Fibroblast of skin of back (primary cell): ENCODE measurements around the gene FMNL2.
A peak's percentile ranks its signal among the peaks of the same experiment; 100 is the strongest.

Source experiments
- DNase-seq: peaks from one replicate; pipeline ENCODE4 v3.0.0-alpha.2; 2013

FMNL2 gene

DNA sequence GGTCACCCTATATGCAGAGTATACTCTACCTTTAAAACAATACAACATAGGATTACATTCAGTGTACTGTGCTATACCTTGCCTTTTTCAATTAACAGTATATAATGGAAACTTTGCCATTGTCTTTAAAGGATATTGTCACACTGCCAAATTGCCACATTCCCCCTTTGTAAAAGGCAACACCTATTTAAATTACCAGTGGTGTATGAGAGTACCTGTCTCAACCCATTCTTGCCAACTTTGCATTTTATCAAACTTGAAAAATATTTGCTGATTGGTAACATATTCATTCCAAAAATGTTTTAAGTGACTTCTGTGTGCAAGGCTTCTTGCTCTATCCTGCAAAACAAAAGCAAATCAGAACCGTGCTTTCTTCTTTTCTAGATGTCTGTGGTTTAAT, 92.9 kb downstream of the FMNL2 start:
- DNase-seq: no peak

DNA sequence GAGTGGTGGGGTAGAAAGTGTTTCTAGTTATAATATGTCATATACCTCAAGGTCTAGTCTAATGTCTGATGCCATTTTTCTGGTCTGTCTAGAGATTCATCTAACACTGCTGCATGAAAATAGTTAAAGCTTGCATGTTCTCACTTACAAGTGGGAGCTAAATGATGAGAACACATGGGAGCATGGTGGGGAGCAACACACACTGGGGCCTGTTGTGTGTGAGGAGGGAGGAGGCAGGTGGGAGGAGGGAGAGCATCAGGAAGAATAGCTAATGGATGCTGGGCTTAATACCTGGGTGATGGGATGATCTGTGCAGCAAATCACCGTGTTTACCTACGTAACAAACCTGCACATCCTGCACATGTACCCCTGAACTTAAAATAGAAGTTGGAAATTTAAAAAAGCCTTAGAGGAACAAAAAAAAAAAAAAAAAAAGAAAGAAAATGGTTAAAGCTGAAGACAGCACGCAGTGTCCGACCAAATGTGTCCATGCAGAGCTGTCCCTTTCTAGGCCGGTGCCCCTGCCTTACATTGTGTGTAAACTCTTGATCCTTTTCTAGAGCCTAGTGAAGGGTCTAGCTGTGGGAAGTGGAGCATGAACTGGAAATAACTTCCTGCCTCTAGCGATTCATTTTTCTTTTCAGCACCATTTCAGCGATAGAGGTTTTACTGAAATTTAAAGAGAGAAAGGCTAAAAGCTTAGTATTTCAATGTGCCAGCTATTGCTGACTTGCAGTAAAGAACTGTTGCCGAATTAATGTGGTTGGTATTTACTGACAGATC, 94.0 kb downstream of the FMNL2 start:
- no peak for DNase-seq

DNA sequence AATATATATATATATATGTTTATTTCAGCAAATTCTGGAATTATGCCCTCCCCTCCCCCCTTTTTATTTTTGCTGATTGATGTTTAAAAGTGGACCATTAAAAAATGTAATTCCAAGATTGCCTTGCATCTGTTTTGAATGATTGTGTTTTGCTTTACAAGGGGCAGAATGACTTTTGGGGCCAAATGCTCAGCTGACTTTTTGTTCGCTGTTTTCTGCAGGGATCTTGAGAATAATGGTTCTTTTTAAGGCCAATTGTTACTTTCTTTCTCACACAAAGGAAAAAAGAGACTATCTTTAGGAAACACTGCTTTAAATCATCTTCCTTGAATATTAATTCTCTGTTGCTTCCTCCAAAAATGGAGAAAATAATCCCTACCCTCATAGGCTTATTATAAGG, 95.9 kb downstream of the FMNL2 start:
- no peak for DNase-seq

DNA sequence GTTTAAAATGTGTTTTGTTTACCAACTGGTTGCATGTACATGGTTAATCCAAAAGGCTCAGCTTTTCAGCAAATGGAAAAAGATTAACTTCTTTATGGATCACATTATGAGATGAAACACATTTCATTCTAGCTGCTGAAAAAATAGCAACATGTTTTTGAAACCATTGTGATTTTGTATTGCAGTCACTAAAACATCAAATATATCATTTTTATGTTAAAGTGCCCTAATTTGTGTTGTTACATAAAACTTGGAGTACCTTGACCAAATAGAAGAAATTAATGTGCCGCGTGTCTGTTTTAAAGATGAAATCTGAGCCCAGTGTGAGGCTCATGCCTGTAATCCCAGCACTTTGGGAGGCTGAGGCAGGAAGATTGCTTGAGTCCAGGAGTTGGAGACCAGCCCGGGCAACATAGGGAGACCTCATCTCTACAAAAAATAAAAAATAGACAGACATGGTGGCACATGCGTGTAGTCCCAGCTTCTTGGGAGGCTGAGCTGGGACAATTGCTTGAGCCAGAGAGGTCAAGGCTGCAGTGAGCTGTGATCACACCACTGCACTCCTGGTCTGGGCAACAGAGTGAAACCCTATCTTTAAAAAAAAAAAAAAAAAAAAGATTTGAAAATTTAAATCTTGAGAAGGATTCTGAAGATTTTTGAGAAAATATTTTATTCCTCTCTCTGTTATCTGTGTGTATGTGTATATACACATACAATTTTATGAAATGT, 96.6 kb downstream of the FMNL2 start:
- DNase-seq: no peak

DNA sequence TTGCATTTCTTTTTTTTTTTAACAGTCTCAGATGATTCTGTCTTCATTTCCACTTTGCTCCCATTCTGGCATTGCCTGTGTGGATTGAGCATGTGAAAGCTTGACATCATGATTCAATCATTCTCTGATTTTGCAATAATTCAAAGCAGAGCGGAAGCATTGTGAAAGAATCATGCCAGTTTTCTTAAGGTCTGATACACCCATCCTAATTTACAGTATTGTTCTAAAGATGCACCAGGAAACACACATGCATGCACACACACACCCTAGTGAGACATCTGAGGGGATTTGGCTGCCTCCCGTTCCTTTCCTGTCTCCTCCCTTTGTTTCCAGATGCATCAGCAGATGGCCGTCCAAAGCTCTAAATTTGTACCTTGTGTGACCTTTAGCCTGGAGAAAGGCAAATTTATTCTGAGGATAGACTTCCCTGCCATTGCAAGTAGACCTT, 97.3 kb downstream of the FMNL2 start:
- DNase-seq: peak; percentile 45

DNA sequence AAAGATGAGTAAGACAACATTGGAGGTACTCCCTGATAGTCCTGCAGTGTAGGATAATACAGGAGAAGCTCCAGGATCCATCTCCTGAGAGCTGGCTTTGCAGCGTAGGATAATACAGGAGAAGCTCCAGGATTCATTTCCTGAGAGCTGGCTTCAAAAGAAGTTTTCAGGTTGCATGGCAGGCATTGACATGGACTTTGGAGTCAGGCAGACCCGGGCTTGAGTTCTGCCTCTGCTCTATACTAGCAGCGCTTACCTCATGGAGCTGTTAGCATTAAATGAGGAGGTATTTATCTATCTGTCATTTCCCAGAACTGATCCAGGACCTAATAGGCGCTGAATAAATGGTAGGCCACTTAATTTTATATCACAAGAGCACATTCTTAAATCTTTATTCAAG, 97.8 kb downstream of the FMNL2 start:
- no peak for DNase-seq

DNA sequence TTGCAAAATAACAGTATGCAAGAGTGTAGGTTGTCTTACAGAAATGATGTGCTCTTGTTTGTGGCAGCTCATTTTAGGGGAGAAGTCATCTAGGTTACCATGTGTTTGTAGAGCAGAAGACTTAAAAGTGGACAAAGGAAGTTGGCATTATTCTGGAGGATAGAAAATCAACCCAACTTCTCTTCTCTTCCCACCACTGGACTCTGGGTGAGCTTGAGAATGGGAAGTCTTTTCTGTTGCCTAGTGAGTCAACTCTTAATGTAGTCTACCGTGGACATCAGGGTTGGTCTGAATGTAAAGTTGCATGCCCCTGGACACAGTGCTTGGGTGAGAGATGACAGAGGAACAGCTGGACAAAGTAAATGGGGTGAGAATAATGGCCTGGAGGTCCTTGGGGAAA, 98.3 kb downstream of the FMNL2 start:
- DNase-seq: no peak

DNA sequence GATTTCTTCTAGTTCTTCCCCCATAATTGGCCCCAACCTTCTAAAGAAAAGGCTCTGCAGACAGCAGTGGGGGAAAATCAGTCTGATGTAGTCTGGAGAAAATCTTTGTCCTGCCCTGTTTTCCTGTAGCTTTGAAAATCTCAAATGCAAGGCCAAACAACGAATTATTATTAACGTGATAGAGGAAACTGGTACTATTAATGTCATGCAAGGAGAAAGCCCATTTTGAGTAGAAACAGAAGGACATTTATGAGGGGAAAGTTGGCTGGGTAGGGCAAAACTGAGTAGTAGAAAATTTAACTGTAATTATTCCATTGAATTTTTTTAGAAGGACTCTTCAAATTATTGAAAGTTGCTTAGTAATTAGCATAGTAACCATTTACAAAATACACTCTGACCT, 98.8 kb downstream of the FMNL2 start:
- no peak for DNase-seq

DNA sequence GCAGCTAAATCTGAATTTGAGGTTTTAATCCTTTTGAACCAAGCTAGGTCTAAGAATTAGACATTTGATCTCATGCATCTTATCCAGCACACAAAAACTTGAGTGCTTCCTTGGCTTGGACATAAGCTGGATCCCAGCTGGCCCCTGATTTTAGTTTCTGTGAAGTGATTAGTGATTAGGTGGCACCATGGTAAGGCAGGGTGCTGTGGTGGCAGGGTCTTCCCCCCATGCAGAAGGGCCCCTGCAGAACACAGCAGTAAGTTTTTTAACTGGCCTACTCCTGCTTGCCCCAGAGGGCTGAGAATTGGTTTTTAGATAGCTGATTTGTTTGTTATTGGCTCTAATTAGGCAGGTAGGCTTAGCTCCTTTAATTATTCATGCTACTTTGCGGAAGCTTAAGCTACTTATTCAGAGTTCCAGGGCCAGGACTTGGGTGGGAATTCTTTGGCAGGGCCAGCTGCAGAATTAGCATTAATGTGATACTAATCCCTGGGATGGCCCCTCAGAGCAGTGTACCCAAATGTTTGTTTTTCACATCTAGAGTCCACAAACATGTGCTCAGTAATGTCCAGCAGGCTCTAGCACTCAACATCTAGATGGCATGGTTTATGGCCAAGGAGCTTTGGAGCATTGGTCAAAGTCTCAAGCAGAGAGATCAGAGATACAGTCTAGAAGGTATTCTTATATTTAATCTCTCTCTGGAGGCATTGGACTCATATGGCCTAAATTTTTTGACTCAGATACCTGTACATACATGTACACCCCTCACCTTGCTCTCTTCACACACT, 99.6 kb downstream of the FMNL2 start:
- DNase-seq: no peak

DNA sequence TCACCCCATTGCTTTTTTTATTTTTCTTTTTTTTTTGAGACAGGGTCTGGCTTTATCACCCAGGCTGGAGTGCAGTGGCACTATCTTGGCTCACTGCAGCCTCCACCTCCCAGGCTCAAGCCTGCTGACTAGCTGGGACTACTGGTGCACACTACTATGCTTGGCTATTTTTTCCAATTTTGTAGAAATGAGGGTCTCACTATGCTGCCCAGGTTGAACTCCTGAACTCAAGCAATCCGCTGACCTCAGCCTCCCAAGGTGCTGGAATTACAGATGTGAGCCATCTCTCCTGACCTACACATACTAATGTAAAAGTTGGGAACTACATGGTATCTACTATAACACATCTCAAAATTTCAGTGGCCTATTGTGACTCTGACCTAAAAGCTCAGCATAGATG, 101.2 kb downstream of the FMNL2 start:
- no peak for DNase-seq

DNA sequence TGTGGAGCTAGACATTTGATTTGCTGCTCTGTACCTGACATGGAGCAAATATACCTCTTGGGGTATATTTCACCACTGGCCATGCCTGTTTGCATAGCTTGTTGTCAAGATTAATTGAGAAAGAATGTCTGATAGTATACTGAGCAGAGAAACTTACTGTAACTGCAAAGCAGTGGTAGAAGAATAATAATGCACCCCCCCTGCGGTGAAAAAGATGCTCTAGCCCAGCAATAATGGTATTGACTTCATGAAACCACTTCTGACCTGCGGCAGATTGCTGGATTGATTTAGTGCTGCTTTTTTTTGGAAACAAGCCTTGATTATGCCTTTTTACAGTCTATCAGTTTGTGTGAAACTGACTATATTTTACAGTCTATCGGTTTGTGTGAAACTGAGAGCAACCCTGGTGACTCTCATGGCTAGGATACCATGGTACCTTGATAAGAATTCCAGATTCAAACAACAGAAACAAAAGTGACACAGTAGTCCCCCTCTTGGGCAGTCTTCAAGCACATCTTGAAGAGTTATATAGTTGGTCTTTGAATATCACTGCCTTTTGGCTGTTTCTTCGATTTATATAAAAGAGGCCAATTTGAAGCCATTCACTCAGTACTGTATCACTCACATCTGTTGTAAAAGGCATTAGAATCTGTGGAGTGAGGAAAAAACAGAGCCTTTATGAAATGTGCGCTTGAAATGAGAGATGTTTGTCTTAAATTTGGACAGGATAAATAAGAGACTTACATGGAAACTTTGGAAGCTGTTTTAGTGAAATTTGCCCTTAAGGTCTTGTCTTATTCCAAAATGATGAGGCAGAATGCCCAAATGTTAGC, 102.5 kb downstream of the FMNL2 start:
- DNase-seq: no peak

DNA sequence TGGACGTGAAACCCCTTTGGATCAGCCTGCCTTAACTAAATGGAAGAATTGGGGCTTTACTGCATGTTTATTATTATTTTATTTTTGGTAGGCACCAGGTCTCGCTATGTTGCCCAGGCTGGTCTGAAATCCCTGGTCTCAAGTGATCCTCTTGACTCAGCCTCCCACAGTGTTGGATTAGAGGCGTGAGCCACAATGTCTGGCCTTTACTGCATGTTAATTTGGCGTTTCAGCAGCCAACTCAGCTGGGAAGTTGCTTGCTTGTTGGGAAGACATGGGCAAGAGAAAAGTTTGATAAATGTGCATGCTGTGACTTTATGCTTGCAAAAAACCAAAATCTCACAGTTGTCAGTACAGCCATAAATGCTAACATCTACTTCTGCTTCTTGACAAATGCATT, 105.1 kb downstream of the FMNL2 start:
- no peak for DNase-seq

DNA sequence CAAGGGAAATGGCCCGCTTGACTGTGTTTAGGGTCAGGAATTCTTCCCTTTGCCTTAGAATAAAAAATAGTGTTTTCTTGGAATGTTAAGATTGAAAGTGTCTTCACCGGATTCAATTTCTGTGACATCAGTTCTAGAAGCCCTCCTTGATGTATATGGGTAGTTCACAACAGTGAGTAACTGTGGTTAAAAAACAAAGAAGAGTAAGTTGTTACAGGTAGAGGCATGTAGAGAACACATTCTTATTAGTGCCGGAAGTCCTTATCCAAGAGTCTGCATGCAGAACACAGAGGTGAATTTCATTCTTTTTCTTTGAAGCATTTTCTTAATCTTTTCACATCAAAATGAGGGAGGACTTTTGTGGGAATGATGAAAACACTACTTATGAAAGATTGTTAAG, 105.5 kb downstream of the FMNL2 start:
- no peak for DNase-seq

DNA sequence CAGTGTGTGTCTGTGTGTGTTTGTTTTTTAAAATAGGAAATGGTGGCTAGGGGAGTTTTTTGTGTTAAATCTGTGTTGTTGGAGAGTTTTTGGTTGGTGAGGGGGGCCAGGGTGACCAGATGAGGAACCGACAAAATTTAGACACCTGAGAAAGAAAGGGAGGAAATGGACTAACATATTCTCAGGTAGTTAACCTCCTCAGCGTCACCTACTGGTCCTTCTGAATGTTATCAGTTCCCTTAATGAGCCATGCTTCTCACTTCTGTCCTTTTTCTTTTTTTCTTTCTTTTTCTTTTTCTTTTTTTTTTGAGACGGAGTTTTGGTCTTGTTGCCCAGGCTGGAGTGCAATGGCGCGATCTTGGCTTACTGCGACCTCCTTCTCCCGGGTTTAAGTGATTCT, 107.0 kb downstream of the FMNL2 start:
- no peak for DNase-seq

DNA sequence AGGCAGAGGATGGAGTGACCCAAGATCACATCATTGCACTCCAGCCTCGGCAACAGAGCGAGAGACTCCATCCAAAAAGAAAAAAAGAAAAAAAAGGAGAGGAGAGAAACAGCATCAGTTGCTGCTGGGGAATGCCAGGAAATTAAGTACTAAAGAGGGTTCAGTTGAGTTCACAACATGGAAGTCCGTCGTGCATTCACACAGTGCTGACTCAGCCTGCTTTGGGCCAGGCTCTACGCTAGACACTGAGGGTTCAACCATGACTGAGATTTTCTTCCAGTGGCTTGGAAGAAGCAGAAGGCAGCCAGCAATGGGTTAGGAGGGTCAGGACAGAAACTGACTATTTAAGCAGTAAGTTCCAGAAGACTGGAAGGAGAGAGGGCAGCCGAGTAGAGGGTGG, 108.8 kb downstream of the FMNL2 start:
- DNase-seq: no peak

DNA sequence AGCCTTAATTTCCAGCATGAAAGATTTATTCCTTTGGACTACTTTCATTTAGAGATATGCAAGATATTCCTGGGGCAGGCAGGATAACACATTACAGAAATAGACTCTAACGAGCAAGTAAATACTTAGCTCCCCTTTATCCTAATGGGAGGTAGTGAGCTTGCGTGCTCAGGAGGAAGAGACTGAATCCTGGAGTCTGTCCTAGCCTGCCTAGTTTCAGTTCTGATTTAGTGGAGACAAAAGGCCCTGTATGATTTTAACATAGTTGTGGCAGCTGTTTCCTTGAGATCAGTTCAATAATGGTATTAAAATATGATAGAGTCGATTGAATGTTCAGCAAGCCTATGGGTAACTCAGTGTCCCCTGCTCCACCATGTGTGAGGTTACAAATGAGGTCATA, 109.5 kb downstream of the FMNL2 start:
- DNase-seq: no peak

DNA sequence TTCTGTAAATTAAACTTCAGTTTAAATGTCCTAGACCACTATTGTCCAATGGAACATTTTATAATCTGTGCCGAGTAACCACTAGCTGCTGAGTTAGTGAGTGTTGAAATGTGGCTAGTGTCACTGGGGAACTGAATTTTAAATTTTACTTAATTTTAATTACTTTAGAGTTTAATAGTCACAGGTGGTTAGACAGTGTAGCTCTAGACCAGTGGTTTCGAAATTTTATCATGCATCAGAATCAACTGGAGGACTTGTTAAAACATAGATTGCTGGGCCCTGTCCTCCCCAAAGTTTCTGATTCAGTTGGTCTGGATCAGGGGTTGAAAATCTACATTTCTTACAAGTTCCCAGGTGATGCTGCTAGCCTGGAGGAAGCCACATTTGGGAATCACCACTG, 110.4 kb downstream of the FMNL2 start:
- no peak for DNase-seq

DNA sequence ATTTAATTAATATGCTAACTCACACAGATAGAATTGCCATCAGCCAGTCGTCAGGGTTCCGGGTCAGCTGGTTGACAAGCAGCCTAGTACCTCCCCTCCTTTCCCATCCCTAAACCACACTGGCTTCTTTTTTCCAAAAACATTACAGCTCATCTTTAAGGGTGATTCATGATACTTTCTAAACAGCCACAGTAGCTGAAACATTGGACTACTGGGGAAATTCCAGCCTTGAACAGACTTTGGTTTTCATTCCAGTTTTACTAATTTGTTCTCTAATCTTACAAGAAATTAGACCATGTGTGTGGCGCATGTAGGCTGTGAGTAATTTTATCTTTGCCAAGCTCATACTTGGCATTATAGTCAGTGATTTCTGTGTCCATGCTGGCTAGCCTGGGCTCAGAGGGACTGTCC, 110.8 kb downstream of the FMNL2 start:
- DNase-seq: peak; percentile 93

DNA sequence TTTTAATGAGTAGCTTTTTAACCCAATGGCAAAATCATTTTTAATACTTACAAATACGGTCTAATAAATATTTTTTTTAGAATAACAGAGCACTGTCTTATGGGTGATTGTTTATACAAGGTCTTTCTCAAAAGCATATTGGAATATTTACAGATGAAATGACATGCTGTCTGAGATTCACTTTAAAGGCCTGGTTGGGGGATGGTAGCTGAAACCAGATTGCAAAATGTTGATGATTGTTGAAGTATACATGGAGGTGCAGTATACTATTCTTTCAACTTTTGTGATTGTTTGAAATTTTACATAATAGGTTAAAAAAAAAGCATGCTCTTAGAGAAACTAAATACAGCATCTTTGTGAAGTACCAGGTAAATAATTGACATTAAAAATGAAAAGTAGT, 111.2 kb downstream of the FMNL2 start:
- no peak for DNase-seq

DNA sequence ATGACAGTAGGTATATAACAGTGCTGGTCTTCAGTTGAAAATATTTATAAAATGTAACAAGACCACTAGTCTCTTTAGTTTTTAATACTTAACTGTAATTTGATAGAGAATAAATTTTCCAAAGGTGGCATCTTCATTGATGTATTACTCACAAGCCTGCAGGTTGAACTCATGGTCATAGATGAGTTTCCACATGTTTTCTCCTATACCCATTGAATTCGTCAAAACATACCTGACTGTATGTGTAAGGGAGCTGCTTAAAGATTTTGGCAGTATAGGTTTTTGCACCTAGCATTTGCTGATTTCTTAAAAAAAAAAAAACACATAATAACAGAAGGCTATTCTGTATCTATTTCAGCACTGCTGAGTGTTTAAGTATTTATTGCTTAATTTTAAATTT, 112.9 kb downstream of the FMNL2 start:
- DNase-seq: no peak

DNA sequence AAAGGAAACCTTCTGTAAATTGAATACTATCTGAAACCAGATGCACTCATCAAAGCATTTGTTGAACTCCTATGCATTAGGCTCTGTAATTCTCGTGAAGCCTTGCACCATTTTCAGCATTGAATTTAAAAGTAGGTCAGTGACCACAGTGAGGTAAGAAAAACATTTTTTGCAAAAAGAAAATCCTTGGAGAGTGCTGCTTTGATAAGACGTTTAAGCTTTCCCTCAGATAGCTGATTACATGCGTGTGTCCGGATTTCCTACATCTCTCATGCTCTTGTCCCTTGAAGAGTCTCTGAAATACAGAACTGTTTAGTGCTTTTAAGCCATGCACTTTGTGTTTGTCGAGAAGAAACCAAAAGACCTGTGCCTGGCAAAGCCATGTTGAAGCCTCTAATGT, 113.6 kb downstream of the FMNL2 start:
- DNase-seq: no peak

DNA sequence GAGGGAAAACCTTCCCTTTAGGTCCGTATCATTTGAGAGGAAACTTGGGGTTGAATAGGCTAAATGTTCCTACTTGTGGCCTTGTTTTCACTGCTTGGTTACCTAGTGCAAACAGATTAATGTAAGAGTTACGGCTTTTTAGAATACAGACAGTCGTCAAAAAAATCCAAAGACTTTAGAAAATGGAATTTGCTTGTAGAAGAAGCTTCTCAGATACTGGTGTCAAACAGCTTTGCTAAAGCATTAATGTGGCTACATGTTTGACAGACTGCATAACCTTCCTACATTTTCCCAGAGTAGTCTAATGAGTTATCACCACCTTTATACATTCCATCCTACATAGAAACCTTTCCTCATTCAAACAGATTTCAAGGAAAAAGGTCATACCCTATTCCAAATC, 114.6 kb downstream of the FMNL2 start:
- DNase-seq: no peak

DNA sequence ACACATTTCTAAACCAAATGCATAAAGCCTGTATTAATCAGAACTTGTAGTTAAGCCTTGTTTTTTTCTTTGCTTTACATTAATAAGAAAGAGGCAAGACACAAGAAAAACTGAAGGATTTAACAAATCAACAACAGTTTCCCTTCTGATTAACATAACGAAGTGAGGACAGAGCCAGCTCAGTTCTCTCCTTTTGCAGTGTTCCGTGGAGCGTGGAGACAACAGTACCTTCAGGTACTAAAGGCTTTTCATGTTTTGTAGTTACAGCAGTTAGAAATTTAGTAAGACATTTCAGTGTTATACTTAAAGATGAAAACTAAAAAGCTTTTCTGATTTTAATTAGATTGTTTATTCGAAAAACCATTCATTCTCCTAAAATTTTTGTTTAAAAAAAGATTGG, 115.2 kb downstream of the FMNL2 start:
- no peak for DNase-seq
